OCI-LY1 (cell line): Measurements from ENCODE around the gene RASA3.

ENCODE experiments used
- H2AFZ ChIP-seq: fragments of 200-600 bp; sonication (generic), shearing (Covaris generic); 2 replicates; pipeline ENCODE4 v1.6.0; 2014; ENCODE audit warnings: antibody characterized with exemption, mild to moderate bottlenecking, low read length
- H3F3A ChIP-seq: fragments of 200-600 bp; sonication (generic), shearing (Covaris generic); 2 replicates; pipeline ENCODE4 v1.6.0; 2014; ENCODE audit warnings: mild to moderate bottlenecking, antibody characterized with exemption, low read length, moderate library complexity; ENCODE audit not compliant: insufficient read depth
- H3K27ac ChIP-seq: fragments of 200-600 bp; sonication (generic); 2 replicates; pipeline ENCODE4 v1.5.1; 2014; ENCODE audit warnings: low read length, mixed run types, mild to moderate bottlenecking, low read depth; ENCODE audit not compliant: poor library complexity, severe bottlenecking
- H3K27me3 ChIP-seq: fragments of 200-600 bp; sonication (generic); 2 replicates; pipeline ENCODE4 v1.6.0; 2014; ENCODE audit warnings: antibody characterized with exemption, mild to moderate bottlenecking, low read length, moderate library complexity; ENCODE audit not compliant: insufficient read depth
- H3K36me3 ChIP-seq: fragments of 200-600 bp; sonication (generic); 2 replicates; pipeline ENCODE4 v1.6.1; 2014; ENCODE audit warnings: mild to moderate bottlenecking, antibody characterized with exemption, low read length, moderate library complexity, mixed read lengths; ENCODE audit not compliant: insufficient read depth
- H3K4me1 ChIP-seq: fragments of 200-600 bp; sonication (generic); 2 replicates; pipeline ENCODE4 v1.5.1; 2014; ENCODE audit warnings: mild to moderate bottlenecking, low read length, moderate library complexity; ENCODE audit not compliant: insufficient read depth, severe bottlenecking
- H3K4me2 ChIP-seq: fragments of 200-600 bp; sonication (generic), shearing (Covaris generic); 2 replicates; pipeline ENCODE4 v1.6.1; 2014; ENCODE audit warnings: low read length
- H3K4me3 ChIP-seq: fragments of 200-600 bp; sonication (generic); 2 replicates; pipeline ENCODE4 v1.5.1; 2014; ENCODE audit warnings: low read length, low read depth, mild to moderate bottlenecking, mixed read lengths; ENCODE audit not compliant: poor library complexity, severe bottlenecking
- H3K79me2 ChIP-seq: fragments of 200-600 bp; shearing (Covaris generic); 2 replicates; pipeline ENCODE4 v1.6.1; 2016; ENCODE audit warnings: mixed run types, low read length, mixed read lengths; ENCODE audit not compliant: insufficient read depth
- H3K9ac ChIP-seq: fragments of 200-600 bp; sonication (generic), shearing (Covaris generic); 2 replicates; pipeline ENCODE4 v1.6.1; 2014; ENCODE audit warnings: mild to moderate bottlenecking, low read length, mixed read lengths
- H3K9me2 ChIP-seq: fragments of 200-600 bp; sonication (generic), shearing (Covaris generic); 2 replicates; pipeline ENCODE4 v1.6.1; 2014; ENCODE audit warnings: low read depth, mild to moderate bottlenecking, low read length, mixed read lengths
- H3K9me3 ChIP-seq: fragments of 200-600 bp; shearing (Covaris generic); 2 replicates; pipeline ENCODE4 v1.6.1; 2014; ENCODE audit warnings: low read length, mixed read lengths
- H4K20me1 ChIP-seq: fragments of 200-600 bp; sonication (generic), shearing (Covaris generic); 2 replicates; pipeline ENCODE4 v1.6.0; 2016; ENCODE audit warnings: mild to moderate bottlenecking, low read length; ENCODE audit not compliant: insufficient read depth
- EZH2 ChIP-seq: fragments of 200-600 bp; sonication (generic), shearing (Covaris generic); IDR thresholded peaks from 2 replicates; pipeline ENCODE4 v1.8.0; 2017; ENCODE audit warnings: borderline replicate concordance, mixed run types, mild to moderate bottlenecking, antibody characterized with exemption, low read length, moderate library complexity, mixed read lengths
- TF ChIP-seq, protein P1 (sequence below): fragments of 200-600 bp; sonication (generic), shearing (Covaris generic); IDR thresholded peaks from 2 replicates; pipeline ENCODE4 v1.5.1; 2017; ENCODE audit warnings: mild to moderate bottlenecking, antibody characterized with exemption, low read length, moderate library complexity, mixed read lengths

RASA3 gene

DNA sequence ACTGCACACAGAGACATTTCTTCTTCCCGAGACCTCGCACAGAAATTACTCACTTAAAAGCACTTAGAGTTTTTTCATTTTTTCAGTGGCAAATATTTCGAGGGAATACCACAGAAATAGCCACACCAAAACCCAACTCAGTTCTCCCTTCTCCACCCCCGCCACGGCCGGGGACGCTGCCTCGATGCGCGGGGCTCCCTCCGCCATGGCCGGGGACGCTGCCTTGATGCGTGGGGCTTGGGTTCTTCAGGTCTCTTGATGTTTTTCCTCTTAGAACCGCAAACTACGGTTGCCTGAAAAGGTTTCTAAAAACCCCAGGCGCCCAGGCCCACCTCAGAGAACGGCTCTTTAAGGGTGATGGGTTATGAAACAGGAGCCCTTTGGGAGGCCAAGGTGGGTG lies 71.4 kb downstream of the RASA3 start:
- H3K27ac ChIP-seq: no peak overlapping the region
- no peak overlapping the region for H3K4me3 ChIP-seq
- no peaks in the 10 kb centered on the region for H3K79me2 ChIP-seq
- no peak overlapping the region for H3K4me2 ChIP-seq
- H3K9me2 ChIP-seq: no peaks in the 10 kb centered on the region
- no peak overlapping the region for H2AFZ ChIP-seq
- H3K4me1 ChIP-seq: peaks cover 35% of the 10 kb centered on the region
- no peaks in the 10 kb centered on the region for H3K9me3 ChIP-seq
- no peaks in the 10 kb centered on the region for H3F3A ChIP-seq
- TF ChIP-seq, protein P1, sequence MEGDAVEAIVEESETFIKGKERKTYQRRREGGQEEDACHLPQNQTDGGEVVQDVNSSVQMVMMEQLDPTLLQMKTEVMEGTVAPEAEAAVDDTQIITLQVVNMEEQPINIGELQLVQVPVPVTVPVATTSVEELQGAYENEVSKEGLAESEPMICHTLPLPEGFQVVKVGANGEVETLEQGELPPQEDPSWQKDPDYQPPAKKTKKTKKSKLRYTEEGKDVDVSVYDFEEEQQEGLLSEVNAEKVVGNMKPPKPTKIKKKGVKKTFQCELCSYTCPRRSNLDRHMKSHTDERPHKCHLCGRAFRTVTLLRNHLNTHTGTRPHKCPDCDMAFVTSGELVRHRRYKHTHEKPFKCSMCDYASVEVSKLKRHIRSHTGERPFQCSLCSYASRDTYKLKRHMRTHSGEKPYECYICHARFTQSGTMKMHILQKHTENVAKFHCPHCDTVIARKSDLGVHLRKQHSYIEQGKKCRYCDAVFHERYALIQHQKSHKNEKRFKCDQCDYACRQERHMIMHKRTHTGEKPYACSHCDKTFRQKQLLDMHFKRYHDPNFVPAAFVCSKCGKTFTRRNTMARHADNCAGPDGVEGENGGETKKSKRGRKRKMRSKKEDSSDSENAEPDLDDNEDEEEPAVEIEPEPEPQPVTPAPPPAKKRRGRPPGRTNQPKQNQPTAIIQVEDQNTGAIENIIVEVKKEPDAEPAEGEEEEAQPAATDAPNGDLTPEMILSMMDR: no peak
- TF ChIP-seq EZH2: no peak
- no peaks in the 10 kb centered on the region for H3K36me3 ChIP-seq
- no peak overlapping the region for H3K9ac ChIP-seq
- no peaks in the 10 kb centered on the region for H4K20me1 ChIP-seq
- no peaks in the 10 kb centered on the region; the same call in 1 of the 2 replicates for H3K27me3 ChIP-seq

DNA sequence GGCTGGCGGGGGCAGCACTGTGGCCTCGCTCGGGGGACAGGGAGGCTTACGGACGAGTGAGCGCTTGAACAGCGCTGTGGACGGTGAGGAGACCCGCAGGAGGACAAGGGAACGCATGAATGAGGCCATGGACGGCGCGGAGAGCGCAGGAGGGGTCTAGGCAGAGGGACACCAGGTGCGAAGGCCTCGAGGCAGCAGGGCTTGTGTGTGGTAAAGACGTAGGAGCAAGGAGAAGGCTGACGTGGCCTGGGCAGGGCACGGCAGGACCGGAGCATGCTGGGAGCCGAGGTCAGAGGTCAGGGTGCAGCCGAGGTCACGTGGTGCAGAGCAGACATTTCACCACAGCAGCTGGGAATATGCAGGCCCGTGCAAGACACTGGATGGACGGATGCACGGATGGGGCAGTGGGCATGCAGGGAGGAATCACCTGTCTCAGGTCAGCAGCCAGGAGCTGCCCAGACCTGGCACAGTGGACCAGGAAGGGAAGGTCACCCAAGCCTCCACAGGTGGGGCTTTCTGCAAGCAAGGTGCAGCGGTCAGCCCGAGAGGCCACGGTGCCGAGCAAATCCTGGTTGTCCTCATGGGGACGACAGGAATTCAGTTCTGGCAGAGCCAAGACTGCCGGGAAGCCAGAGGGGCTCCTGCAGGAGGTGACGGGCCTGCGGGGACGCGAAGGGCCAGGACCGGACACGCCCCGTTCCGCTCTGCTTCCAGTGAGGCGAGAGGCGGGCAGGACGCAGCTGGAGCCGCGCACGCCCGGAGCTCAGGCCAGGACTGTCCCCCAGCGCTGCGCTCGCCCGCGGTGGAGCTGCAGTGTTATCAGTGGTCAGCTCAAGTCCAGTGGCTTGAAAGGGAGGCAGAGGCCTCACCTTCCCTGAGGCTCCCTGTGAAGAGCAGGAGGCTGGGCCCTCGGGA lies 72.2 kb downstream of the RASA3 start:
- Histone ChIP-seq H3K9me3 (no peaks in the 10 kb centered on the region), H3K4me3 (no peak overlapping the region), H3K4me2 (no peak overlapping the region), H3K9me2 (no peaks in the 10 kb centered on the region), H4K20me1 (no peaks in the 10 kb centered on the region), H3K36me3 (no peaks in the 10 kb centered on the region), H3K27ac (no peak overlapping the region), H3K79me2 (no peaks in the 10 kb centered on the region), H3K27me3 (no peaks in the 10 kb centered on the region; the same call in 1 of the 2 replicates), H3F3A (no peaks in the 10 kb centered on the region), H3K9ac (no peak overlapping the region), H3K4me1 (peaks cover 27% of the 10 kb centered on the region), H2AFZ (no peak overlapping the region)
- no peak for TF ChIP-seq EZH2
- TF ChIP-seq, protein P1: no peak

DNA sequence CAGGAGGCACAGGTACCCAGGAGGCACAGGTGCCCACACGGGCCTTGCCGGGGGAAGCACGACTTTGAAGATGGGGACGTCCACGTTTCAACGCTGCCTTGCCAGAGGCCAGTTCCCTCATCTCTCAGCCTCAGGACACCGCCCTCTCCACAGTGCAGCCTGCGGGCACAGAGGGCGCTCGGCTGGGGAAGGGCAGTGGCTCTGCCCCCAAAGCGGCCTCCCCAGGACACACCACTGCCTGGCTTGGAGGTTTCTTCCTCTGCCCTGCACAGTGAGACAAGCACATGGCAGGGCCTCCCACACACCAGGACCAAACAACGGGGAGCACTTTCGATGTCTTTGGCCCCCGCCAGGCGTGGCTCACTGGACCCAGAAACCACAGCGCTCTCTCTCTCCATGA lies 73.0 kb downstream of the RASA3 start:
- H3K4me2 ChIP-seq: no peak overlapping the region
- H3K27ac ChIP-seq: no peak overlapping the region
- no peaks in the 10 kb centered on the region for H4K20me1 ChIP-seq
- H2AFZ ChIP-seq: no peak overlapping the region
- no peak for TF ChIP-seq EZH2
- TF ChIP-seq, protein P1: no peak; the same call in 1 of the 2 replicates
- no peaks in the 10 kb centered on the region for H3K36me3 ChIP-seq
- no peak overlapping the region for H3K9ac ChIP-seq
- H3K79me2 ChIP-seq: no peaks in the 10 kb centered on the region
- H3K27me3 ChIP-seq: no peaks in the 10 kb centered on the region; the same call in 1 of the 2 replicates
- H3K4me3 ChIP-seq: no peak overlapping the region
- H3K9me2 ChIP-seq: no peaks in the 10 kb centered on the region
- H3K9me3 ChIP-seq: no peaks in the 10 kb centered on the region
- H3K4me1 ChIP-seq: peaks cover 19% of the 10 kb centered on the region
- H3F3A ChIP-seq: no peaks in the 10 kb centered on the region
